Medulla oblongata (tissue), 1 donor: ENCODE results near the gene CERS4.
"Not testable (repeated sequence)": the region's sequence is repeated elsewhere in the genome, so short reads cannot be mapped to it uniquely, and the experiment has no call there.

Experiments used
- DNase-seq: peaks from one replicate; pipeline ENCODE4 v3.0.0-alpha.2; 2015; ENCODE audit errors: extremely low spot score

Gene CERS4

GRCh38 chr19:8241646-8242045 lies 32.5 kb downstream of the CERS4 start:
- no peak for DNase-seq

- peak; percentile 25 for DNase-seq
Measured at GRCh38 chr19:8242211-8242821, 33.1 kb downstream of the CERS4 start.

- DNase-seq, result no peak
Measured at GRCh38 chr19:8243146-8243545, 34.0 kb downstream of the CERS4 start.

DNA sequence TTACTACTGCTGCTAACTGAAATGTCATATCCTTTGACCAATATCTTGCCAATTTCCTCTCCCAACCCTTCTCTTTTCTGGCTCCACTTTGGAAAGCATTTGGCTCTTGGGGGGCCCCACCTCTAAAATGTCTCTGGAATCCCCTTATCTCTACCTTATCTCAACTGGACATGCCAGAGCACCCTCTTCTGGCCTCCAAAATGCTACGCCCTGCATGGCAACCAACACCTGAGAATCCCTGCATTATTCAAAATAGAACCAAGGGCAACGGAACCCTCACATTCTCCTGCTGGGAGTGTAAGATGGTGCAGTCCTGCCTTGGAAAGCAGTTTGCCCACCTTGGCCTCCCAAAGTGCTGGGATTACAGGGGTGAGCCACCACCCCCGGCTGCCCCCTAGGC lies 35.3 kb downstream of the CERS4 start:
- no peak for DNase-seq

DNA sequence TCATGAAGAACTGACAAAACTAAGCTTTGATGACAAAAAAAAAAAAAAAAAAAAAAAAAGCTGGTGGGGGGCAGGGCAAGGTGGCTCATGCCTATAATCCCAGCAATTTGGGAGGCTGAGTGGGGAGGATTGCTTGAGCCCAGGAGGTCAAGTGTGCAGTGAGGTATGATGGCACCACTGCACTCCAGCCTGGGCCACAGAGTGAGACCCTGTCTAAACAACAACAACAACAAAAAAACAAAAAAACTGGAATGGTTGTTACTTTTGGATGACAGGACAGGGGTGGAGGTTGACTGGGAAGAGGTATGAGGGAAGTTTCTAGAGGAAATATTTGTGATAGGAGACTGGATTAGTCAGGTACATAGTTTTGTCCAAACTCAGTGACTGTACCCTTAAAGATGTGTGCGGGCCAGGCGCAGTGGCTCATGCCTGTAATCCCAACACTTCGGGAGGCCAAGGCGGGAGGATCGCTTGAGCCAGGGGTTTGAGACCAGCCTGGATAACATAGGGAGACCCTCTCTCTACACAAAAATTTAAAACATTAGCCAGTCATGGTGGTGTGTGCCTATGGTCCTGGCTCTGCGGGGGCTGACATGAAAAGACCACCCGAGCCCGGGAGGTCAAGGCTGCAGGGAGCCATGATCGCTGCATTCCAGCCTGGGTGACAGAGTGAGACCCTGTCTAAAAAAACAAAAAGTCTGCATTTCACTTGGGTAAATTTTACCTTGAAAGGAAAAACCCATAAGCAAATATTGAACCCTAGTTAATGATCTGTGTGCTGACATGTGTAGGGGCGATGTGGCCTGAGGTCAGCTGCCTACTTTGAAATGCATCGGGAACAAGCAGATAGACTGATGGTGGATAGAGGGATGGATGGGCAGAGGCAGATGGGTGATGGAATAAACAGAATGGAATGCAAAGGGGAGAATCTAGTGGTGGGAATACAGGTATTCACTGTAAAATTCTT lies 37.0 kb downstream of the CERS4 start:
- no peak for DNase-seq

- not testable (repeated sequence) for DNase-seq
Measured at GRCh38 chr19:8247129-8247890, 38.1 kb downstream of the CERS4 start.

- DNase-seq, result no peak
Measured at GRCh38 chr19:8248348-8249328, 39.5 kb downstream of the CERS4 start.

DNA sequence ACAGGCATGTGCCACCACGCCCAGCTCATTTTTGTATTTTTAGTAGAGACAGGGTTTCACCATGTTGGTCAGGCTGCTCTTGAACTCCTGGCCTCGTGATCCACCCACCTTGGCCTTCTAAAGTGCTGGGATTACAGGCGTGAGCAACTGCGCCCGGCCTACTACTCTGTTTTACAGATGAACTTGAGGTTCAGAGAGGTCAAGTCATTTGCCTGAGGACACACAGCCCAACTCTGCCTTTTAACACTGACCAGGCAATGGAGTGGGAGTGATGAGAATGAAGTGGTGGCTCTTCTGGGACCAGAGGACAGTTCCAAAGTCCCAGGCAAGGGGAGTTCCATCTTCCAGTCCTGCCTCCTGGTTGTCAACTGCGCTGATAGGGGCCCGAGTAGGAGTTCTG lies 41.4 kb downstream of the CERS4 start:
- DNase-seq, result no peak

DNA sequence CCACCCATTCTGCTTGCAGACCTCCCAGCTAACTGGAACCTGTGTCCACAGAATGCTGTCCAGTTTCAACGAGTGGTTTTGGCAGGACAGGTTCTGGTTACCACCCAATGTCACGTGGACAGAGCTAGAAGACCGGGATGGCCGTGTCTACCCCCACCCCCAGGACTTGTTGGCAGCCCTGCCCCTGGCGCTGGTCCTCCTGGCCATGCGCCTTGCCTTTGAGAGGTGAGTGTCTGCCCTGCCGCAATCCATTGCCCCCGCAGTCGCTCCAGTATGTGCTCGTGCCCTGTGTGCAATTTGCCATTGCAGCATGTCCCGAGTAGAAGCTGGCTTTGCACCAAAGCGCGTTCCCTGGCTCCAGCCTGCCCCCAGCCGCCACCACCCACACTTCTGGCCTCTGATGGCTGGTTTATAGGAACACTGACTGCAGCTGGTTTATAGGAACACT lies 41.9 kb downstream of the CERS4 start:
- DNase-seq, result peak; percentile 73

DNA sequence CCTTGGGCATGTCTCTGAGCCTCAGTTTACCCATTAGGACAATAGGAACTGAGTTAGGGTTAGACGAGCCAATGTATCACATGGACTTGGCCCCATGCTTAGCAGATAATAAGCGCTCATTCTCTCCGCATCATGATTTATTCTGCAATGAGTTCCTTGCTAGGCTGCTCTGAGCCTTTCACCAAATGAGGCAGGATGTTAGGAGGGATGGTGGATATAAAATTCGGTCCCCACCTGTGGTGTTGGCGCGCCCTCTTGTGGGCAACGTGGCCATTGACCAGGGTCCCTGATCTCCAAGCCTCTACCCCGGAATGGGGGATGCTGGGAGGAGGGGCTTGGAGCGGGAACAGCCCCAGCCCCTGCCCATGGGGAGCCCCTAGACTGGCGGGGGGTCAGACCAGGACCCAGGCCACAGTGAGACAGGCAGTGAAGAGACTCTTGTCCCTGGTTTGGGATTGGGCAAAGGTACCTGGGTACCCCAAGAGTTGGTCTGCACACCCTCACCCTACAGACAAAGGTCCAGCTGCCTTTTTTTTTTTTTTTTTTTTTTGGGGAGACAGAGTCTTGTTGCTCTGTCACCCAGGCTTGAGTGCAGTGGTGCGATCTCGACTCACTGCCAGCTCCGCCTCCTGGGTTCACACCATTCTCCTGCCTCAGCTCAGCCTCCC lies 43.9 kb downstream of the CERS4 start:
- peak; percentile 86 for DNase-seq

DNA sequence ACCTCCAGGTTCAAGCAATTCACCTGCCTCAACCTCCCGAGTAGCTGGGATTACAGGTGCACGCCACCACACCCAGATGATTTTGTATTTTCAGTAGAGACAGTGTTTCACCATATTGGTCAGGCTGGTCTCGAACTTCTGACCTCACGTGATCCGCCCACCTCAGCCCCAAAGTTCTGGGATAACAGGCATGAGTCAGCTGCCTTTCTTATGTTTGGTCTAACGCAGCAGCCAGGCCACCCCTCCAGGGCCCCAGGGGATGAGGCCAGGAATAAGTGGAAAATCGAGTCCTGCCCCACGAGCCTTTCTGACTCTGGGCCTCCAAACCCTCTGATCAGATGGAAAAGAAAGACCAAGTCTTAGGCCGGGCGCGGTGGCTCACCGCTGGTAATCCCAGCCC lies 44.5 kb downstream of the CERS4 start:
- DNase-seq, result no peak

DNA sequence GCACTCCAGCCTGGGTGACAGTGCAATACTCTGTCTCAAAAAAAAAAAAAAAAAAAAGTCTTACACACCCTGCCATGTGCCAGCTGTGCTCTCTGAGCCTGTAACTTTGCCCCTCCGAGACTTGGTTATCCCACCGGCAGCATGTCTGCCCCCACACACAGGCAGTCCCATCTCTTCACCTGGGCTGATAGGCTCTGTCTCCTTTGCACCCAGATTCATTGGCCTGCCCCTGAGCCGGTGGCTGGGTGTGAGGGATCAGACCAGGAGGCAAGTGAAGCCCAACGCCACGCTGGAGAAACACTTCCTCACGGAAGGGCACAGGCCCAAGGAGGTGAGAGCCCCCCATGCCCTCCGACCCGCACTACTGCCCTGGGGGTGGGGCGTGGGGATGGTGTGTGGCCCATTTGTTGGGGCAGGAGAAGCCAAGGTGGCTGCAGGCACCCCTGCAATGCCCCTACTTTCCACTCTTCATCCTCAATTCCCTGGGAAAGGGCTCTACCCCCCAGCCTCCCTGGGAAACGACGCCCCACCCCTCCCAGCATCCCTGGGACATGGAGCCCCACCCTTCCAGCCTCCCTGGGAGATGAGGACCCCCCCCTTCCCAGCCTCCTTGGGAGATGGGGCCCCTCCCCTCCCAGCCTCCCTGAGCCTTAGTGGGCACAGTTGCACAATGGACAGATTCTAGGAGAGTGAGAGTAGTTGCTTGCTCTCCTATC lies 45.3 kb downstream of the CERS4 start:
- DNase-seq, result no peak

DNA sequence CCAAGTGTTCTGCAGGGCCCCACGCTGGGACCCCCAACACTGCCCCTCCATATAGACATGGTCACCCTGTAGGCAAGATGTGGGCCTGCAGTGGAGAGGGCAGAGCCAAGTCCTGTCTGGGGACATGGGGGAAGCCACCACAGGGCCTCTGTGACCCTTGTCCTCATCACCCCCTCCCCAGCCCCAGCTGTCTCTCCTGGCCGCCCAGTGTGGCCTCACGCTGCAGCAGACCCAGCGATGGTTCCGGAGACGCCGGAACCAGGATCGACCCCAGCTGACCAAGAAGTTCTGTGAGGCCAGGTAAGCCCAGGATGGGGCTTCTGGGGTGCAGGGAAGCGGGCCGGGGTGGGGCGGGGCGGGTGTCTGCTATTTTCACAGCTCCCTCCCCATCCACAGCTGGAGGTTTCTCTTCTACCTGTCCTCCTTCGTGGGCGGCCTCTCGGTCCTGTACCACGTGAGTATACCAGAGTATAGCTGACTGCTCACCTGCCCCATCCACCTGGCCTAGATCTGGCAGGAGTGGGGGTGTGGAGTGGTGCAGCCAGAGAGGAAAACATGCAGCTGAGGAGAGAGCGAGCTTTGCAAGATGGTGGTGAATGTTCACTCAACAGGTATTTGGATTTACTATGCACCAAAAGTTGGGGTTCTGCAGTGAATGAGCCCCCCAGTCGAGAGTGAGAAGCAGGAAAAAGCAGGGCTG lies 46.4 kb downstream of the CERS4 start:
- no peak for DNase-seq

DNA sequence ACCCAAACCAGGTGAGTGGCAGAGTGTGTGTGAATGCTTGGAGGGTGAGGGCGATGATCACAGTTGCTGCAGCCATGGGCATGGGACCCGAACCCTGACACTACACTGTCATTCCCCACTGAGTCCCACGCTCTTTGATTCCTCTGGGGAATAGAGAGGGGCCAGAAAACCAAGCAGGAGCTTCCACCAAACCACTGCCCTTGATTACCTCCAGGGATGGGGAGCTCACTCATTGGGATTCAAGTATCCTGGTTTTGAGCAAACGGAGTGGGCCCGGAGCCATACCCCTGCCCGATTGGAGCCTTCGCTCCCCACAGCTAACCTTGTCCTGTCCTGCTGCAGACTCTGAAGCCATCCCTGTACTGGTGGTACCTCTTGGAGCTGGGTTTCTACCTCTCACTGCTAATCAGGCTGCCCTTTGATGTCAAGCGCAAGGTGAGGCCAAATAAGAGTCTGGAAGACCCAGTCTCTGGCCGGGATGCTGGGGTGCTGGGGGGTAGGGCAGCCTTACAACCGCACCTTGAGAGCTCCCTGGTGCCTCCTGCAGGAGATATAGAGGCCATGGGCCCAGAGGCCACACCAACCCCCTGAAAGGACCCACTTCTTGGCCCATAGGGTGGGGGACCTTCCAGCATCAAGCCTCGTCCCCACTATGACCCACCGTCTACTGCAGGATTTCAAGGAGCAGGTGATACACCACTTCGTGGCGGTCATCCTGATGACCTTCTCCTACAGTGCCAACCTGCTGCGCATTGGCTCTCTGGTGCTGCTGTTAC lies 47.3 kb downstream of the CERS4 start:
- no peak for DNase-seq

GRCh38 chr19:8257052-8257443 lies 47.9 kb downstream of the CERS4 start:
- no peak for DNase-seq

- DNase-seq, result no peak
Measured at GRCh38 chr19:8259142-8259921, 50.2 kb downstream of the CERS4 start.

- no peak for DNase-seq
Measured at GRCh38 chr19:8259922-8260247, 50.7 kb downstream of the CERS4 start.

- no peak for DNase-seq
Measured at GRCh38 chr19:8261347-8261746, 52.2 kb downstream of the CERS4 start.
